ENCODE measurements around the gene ACRBP.

Gene ACRBP

GRCh38 chr12:6647083-6647604, at the start of gene ACRBP:
Gene ACRBP, minus strand, starts transcription at chr12:6647432. Its CDS starts 66 bp downstream, at chr12:6647366.
- TF ChIP-seq, protein P1, sequence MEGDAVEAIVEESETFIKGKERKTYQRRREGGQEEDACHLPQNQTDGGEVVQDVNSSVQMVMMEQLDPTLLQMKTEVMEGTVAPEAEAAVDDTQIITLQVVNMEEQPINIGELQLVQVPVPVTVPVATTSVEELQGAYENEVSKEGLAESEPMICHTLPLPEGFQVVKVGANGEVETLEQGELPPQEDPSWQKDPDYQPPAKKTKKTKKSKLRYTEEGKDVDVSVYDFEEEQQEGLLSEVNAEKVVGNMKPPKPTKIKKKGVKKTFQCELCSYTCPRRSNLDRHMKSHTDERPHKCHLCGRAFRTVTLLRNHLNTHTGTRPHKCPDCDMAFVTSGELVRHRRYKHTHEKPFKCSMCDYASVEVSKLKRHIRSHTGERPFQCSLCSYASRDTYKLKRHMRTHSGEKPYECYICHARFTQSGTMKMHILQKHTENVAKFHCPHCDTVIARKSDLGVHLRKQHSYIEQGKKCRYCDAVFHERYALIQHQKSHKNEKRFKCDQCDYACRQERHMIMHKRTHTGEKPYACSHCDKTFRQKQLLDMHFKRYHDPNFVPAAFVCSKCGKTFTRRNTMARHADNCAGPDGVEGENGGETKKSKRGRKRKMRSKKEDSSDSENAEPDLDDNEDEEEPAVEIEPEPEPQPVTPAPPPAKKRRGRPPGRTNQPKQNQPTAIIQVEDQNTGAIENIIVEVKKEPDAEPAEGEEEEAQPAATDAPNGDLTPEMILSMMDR (IDR thresholded peaks at IDR 0.05; ENCODE audit: low read depth, low read length) = no peak
- peak; percentile 16 for DNase-seq (ENCODE audit: extremely low read depth, low read depth)

- DNase-seq (ENCODE audit: extremely low read depth, low read depth) = no peak
- TF ChIP-seq, protein P1 (IDR thresholded peaks at IDR 0.05; ENCODE audit: low read depth, low read length) = no peak
These were observed 48.2 kb upstream of the ACRBP start for GRCh38 chr12:6695313-6696045.

DNA sequence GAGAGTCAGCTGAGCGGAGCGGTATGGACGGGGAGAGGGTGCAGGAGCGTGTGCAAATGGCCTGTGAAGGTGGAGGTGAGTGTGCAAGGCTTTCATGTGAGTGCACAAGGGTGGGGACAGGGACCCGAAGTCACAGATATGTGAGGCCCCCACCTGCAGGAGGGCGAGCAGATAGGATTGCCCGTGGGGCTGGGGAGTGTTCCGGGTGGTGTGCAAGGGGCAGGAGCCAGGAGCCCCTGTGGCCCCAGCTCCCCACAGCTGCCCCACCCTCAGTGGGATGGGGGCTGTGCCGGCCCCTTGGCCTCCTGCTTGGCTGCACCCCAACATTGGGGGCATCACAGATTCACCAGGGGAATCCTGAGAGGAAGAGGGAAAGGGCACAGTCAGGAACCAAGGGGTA, 47.5 kb upstream of the ACRBP start:
- no peak for DNase-seq (ENCODE audit: extremely low read depth, low read depth)
- TF ChIP-seq, protein P1 (IDR thresholded peaks at IDR 0.05; ENCODE audit: low read depth, low read length) = no peak

DNA sequence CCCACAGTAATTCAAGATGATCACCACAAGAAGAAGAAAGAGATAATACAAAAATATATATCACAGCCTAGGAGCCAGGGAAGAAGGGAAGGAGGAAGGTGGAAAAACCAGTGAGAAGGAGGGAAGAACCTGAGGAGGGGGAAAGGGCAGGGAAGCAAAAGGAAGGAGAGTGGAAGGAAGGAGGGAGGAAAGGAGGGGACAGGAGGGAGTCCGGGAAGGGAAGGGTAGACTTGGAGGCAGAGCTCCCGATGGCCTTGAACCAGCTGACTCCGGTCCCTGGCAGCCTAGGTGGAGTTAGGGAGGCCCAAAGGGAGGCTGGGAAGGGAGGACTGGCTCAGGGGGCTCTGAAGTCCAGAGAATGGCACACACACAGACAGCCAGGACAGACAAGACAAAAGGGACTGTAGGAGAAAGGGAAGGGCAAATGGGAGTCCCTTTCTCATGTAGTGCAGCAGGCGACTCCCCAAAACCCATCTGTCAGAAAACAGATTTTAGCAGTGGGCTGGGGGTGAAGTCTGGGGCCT, 46.7 kb upstream of the ACRBP start:
- TF ChIP-seq, protein P1 (IDR thresholded peaks at IDR 0.05; ENCODE audit: low read depth, low read length) = no peak
- DNase-seq (ENCODE audit: extremely low read depth, low read depth) = no peak

GRCh38 chr12:6692888-6693287, 45.7 kb upstream of the ACRBP start:
- no peak for DNase-seq (ENCODE audit: extremely low read depth, low read depth)
- TF ChIP-seq, protein P1 (IDR thresholded peaks at IDR 0.05; ENCODE audit: low read depth, low read length) = no peak

GRCh38 chr12:6691473-6691872, 44.2 kb upstream of the ACRBP start:
- TF ChIP-seq, protein P1 (IDR thresholded peaks at IDR 0.05; ENCODE audit: low read depth, low read length) = no peak
- no peak for DNase-seq (ENCODE audit: extremely low read depth, low read depth)

All from AG09319 (cell line).